Measurements from ENCODE around the gene ZBTB48.

The ZBTB48 gene

DNA sequence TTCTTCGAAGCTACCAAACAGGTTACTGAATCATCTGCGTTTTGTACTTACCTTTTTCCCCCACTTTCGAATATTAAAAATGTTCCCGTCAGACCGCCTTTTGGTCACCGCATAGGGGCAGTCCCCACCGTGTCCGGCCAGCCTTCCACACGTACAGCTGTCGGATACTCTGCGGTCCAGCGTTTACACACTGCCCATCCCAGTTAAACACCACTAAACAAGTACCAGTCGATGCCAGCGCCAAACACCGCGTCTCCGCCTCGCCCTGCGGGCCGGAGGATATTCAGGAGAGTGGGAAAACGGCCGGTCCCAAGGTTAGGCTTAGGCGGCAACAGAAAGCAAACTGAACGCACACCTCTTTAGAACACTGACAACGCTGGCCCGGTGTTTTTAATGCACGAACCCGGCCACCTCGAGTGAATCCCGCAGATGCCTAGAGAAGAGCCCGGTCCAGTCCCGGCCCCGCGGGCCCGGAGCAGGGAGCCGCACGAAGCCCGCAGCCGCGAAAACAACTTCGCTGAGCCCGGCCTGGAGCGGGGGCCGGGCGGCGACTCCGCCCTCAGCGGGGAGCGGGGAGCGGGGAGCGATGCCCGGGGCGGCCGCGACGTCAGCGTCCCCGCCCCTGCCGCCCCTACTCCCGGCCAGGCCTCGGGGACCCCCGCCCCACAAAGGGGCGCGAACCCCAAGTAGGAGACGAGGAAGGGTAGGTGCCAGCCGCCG, 33.0 kb downstream of the ZBTB48 start:
- H3K4me1 Mint-ChIP-seq: peaks cover 22% of the 10 kb centered on the region
- H3K27me3 Mint-ChIP-seq: no peaks in the 10 kb centered on the region
- peak; percentile 34 for ATAC-seq (replicated peaks; ENCODE audit: extremely low read depth, poor library complexity, severe bottlenecking)
- H3K4me3 Mint-ChIP-seq: peak overlapping the region; percentile 89
- DNase-seq (ENCODE audit: low spot score in 2 of 2): no peak
- no peaks in the 10 kb centered on the region for H3K9me3 Mint-ChIP-seq
- H3K36me3 Mint-ChIP-seq (ENCODE audit: insufficient read depth): peaks cover 6% of the 10 kb centered on the region
- peak overlapping the region; percentile 89 for H3K27ac Mint-ChIP-seq (ENCODE audit: low read depth)

DNA sequence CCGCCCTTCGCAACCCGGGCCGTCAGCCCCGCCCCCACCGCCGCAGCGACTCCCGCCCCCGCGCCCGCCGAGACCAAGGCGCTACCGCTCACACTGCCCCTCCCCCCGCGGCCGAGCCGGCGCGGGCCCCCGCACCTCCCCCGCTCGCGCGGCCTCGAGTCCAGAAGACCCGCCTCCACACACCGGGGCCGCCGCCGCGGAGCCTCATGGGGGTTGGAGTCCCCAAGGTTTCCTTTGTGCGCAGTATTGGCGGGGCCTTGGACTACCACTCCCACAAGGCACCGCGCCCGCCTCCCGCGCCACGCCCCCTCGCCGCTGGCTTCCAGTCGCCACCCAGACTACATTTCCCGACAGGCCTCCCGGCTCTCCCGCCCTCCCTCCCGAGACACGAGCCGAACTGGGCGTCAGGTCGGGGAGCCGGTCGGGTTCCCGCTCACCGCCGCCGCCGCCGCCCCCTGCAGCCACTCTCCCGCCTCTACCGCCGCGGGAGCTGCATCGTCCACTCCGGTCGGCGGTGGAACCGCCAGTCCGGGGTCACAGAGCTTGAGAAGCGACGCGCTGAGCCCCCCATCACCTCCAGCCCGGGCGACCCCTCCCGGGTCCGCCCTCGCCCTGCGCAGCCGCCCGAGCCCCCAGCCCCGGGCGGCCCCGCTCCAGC, 33.7 kb downstream of the ZBTB48 start, which contains the start of gene PHF13:
PHF13 (plus strand) TSS at position 371 of the 658 bp plus-strand sequence. CDS start 336 bp downstream, outside the sequence.
- DNase-seq (ENCODE audit: low spot score in 2 of 2) (peak; percentile 98 to 99), ATAC-seq (replicated peaks; ENCODE audit: extremely low read depth, poor library complexity, severe bottlenecking) (peak; percentile 98)
- Mint-ChIP-seq H3K27ac (ENCODE audit: low read depth) (peak within 1 kb of the TSS; percentile 89), H3K36me3 (ENCODE audit: insufficient read depth) (peaks cover 6% of the 10 kb centered on the region), H3K9me3 (no peaks in the 10 kb centered on the region), H3K4me1 (peaks cover 22% of the 10 kb centered on the region), H3K27me3 (no peaks in the 10 kb centered on the region), H3K4me3 (peak within 1 kb of the TSS; percentile 89)

DNA sequence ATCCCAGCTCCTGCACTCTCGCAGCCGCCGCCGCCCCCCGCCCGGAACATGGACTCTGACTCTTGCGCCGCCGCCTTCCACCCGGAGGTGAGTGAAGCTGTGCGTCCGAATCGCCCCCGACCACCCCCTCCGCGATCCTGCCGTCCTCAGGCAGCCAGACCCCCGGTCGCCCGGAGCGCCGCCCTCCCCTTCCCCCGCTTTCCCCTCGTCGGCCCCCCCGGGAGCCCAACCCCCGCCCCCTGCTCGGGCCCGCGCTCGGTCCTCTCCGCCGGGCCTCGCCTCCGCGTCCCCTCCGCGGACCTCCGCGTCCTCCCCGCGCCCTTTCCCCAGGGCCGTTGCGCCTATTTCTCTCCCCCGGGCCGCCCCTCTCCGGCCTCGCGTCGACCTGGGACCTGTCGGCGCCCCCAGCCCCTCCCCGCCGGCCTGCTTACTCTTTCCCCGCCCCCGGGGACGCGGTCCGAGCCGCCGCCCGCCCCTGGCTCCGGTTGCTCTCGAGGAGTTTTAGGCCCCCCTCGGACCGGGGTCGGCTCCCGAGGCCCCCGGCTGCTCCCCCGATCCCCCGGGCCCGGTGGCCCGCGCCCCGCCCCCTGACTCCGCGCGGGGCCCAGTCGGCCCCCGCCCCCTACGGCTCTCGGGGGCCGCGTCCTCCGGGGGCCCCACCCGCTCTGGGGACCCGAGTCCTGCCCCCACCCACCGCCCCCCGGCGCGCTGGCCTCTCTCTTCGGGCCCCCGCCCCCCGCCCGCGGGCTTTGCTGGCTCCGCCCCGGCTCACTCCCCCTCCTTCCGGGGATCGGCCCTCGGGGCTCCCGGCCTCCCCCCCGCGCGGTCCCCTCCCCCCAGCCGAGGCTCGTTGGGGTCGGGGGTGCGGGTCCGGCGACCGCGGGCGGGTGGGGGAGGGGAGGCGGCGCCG, 34.5 kb downstream of the ZBTB48 start:
- Mint-ChIP-seq H3K27ac (ENCODE audit: low read depth) (no peak overlapping the region), H3K9me3 (no peaks in the 10 kb centered on the region), H3K4me1 (peaks cover 22% of the 10 kb centered on the region), H3K27me3 (no peaks in the 10 kb centered on the region), H3K36me3 (ENCODE audit: insufficient read depth) (peaks cover 8% of the 10 kb centered on the region), H3K4me3 (peak overlapping the region; percentile 89)
- DNase-seq (ENCODE audit: low spot score in 2 of 2) (no peak), ATAC-seq (replicated peaks; ENCODE audit: extremely low read depth, poor library complexity, severe bottlenecking) (no peak)

DNA sequence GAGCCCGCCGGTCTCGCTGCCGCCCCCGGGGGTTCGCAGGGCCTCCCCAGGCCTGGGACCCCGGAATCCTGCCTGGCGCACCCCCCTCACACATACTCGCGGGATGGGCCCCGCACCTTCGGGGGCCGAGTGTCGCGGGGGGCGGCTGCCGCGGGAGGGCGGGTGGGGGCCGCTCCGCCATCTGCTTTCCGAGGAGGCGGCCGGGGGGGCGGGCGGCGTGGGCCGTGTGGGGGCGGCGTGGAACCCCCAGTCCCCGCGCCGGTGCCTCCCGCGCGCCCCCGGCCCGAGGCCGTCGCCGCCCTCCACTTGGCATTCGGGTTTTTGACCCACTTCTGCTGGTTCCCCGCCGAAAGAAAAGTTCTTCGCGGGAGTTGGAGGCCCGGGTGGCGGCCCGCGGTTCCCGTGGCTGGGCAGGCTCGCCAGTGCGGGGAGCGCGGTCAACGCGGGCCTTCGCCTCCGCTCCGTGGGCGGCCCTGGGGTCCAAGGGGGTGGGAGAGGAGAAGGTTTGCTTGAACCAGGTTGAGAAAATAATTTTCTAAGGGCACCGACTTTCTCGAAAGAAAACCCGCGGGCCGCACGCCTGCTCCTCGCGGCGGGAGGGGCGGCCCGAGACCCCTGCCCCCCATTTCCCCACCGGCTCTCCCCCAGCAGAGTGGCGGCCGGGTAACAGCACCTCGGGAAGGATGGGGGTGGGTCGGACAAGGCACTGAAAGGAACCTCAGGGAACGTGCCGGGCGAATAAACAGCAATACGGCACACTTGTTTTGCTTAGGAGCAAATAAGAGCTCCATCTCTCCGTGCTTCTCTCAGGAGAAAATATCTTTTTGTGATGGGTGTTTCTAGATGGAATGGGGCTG, 35.4 kb downstream of the ZBTB48 start:
- Mint-ChIP-seq H3K9me3 (no peaks in the 10 kb centered on the region), H3K4me1 (peaks cover 22% of the 10 kb centered on the region), H3K27ac (ENCODE audit: low read depth) (no peak overlapping the region), H3K27me3 (no peaks in the 10 kb centered on the region), H3K36me3 (ENCODE audit: insufficient read depth) (peaks cover 10% of the 10 kb centered on the region), H3K4me3 (peak overlapping the region; percentile 66)
- DNase-seq (ENCODE audit: low spot score in 2 of 2) (no peak), ATAC-seq (replicated peaks; ENCODE audit: extremely low read depth, poor library complexity, severe bottlenecking) (no peak)

DNA sequence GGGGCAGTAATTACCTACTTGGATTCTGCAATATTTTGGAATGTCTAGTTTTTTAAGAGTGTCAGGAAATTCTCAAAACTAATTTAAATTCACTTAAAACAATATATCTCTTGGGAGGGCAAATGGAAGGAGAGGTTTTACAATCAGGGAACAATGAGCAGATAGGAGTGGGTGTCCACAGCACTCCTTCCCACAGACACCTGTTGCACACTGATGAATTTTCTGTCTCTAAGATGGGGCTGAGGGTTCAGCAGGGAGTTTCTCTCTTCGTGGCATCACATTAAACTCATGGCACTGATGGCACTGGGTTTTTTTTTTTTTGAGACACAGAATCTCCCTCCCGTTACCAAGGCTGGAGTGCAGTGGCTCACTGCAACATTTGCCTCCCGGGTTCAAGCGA, 39.3 kb downstream of the ZBTB48 start:
- Mint-ChIP-seq H3K36me3 (ENCODE audit: insufficient read depth) (peaks cover 17% of the 10 kb centered on the region), H3K4me1 (peaks cover 11% of the 10 kb centered on the region), H3K4me3 (no peak overlapping the region), H3K27ac (ENCODE audit: low read depth) (no peak overlapping the region), H3K27me3 (no peaks in the 10 kb centered on the region), H3K9me3 (no peaks in the 10 kb centered on the region)
- ATAC-seq (replicated peaks; ENCODE audit: extremely low read depth, poor library complexity, severe bottlenecking): no peak
- no peak for DNase-seq (ENCODE audit: low spot score in 2 of 2)

DNA sequence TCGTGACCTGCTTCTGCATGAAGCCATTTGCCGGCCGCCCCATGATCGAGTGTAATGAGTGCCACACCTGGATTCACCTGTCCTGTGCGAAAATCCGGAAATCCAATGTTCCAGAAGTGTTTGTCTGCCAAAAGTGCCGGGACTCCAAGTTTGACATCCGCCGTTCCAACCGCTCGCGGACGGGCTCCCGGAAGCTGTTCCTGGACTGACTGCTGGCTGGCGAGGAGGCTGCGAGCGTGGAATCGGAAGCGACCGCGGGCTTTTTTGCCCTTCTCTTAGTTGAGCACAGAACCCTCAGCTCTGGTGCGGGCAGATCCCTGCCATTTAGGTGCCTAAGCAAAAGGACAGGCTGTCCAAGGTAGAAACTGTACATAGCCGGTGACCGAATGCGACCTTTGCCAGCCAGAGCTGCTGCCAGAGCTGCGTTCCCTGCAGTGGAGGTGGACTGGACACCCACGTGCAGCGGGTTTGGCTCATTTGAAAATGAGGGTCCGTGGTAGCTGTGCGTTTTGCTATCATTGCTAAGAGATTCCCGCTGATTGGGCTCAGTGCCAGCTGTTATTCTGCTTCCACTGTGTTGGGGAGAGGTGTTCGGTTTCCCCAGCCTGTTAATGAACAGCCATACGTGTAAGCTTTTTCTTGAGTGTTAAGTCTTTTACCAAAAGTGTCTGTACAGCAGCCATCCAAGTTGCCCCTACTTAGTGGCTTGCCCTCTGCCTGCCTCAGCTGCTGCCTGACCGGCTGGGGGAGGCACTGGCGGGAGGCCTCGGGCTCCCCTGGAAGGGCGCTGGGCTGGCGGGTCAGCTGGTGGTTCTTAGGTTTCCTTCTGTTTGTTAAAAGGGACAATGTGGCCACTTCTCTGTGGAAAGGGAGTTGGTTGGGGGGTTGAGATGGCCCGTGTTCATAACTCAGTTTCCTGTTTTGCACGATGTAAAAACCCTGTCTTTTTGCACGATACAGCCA, 41.9 kb downstream of the ZBTB48 start:
- no peaks in the 10 kb centered on the region for H3K9me3 Mint-ChIP-seq
- peaks cover 14% of the 10 kb centered on the region for H3K36me3 Mint-ChIP-seq (ENCODE audit: insufficient read depth)
- DNase-seq (ENCODE audit: low spot score in 2 of 2): no peak
- ATAC-seq (replicated peaks; ENCODE audit: extremely low read depth, poor library complexity, severe bottlenecking): no peak
- no peak overlapping the region for H3K4me3 Mint-ChIP-seq
- peaks cover 9% of the 10 kb centered on the region for H3K4me1 Mint-ChIP-seq
- H3K27me3 Mint-ChIP-seq: no peaks in the 10 kb centered on the region
- H3K27ac Mint-ChIP-seq (ENCODE audit: low read depth): no peak overlapping the region

DNA sequence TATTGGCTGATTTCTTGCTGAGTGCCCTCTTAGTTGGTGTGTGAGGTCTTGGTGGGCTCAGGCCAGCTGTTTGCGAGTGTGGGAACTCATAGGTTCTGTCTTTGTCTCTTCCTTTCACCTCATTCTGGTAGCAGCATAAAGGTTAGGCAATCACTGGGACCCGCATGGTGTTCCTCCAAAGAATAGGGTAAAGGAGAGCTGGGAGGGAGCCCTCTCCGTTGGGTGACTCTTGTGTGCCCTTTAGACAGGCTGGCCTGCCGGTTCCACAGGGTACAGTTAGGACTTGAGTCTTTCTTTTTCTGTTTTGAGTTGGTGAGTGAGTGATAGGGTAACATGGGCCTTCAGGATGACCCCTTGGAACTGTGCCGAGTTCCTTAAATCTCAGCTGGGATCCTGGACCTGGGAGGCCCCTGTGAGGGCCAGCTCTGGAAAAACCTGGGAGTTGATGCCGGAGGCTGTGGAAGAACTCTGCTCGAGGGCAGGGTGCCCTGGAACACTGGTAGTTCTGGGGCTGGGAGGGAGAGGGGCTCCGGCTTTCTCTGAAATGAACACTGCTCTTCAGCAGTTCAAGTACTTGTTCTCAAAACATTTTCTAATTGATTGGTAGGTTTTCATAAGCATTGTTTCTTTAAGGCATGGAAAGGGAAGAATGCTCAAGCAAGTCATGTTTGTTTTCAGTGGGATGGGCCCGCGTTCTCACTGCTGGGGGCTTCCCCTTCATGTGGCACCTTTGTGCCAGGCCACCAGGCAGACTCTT, 42.8 kb downstream of the ZBTB48 start:
- no peak overlapping the region for H3K4me3 Mint-ChIP-seq

DNA sequence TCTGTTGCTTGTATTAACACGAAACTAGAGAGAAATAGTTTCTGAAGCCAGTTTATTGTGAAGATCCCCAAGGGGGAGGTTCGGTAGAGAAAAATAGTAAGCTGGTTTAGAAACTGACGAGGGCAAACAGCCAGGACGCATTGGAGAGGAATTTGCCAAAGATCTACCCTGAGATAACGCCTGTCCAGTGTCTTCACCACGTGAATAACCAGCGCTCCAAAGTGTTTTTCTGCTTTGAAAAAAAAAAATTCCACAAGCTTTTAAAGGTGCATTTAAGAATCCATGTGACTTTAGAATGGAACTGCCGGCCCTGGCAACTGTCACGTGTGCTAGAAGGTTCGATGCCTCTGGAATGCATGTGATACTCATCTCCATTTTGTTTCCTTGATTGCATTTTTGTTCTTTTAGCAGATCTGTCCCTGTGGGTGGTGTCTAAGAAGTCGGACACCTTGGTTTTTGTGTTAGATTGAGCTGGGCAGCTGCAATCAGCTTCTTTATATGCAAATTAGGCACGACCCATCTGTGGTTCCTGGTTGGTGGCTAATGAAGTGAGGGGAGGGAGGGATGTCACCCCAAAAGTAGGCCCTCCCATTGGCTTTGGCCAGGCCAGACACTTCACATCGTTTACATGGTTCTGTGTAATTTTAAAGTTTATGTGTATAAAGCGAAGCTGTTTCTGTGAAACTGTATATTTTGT, 43.6 kb downstream of the ZBTB48 start:
- H3K4me1 Mint-ChIP-seq: peaks cover 23% of the 10 kb centered on the region
- H3K27ac Mint-ChIP-seq (ENCODE audit: low read depth): no peak overlapping the region
- peak overlapping the region; percentile 42 for H3K4me3 Mint-ChIP-seq
- H3K9me3 Mint-ChIP-seq: no peaks in the 10 kb centered on the region
- H3K27me3 Mint-ChIP-seq: no peaks in the 10 kb centered on the region
- ATAC-seq (replicated peaks; ENCODE audit: extremely low read depth, poor library complexity, severe bottlenecking) (no peak), DNase-seq (ENCODE audit: low spot score in 2 of 2) (no peak)
- peaks cover 17% of the 10 kb centered on the region for H3K36me3 Mint-ChIP-seq (ENCODE audit: insufficient read depth)

More for the DNA sequence above, 42.8 kb downstream of the ZBTB48 start:
- Mint-ChIP-seq H3K36me3 (ENCODE audit: insufficient read depth) (peaks cover 15% of the 10 kb centered on the region), H3K4me1 (peaks cover 16% of the 10 kb centered on the region), H3K9me3 (no peaks in the 10 kb centered on the region), H3K27ac (ENCODE audit: low read depth) (no peak overlapping the region), H3K27me3 (no peaks in the 10 kb centered on the region)
- ATAC-seq (replicated peaks; ENCODE audit: extremely low read depth, poor library complexity, severe bottlenecking) (no peak), DNase-seq (ENCODE audit: low spot score in 2 of 2) (no peak)

DNA sequence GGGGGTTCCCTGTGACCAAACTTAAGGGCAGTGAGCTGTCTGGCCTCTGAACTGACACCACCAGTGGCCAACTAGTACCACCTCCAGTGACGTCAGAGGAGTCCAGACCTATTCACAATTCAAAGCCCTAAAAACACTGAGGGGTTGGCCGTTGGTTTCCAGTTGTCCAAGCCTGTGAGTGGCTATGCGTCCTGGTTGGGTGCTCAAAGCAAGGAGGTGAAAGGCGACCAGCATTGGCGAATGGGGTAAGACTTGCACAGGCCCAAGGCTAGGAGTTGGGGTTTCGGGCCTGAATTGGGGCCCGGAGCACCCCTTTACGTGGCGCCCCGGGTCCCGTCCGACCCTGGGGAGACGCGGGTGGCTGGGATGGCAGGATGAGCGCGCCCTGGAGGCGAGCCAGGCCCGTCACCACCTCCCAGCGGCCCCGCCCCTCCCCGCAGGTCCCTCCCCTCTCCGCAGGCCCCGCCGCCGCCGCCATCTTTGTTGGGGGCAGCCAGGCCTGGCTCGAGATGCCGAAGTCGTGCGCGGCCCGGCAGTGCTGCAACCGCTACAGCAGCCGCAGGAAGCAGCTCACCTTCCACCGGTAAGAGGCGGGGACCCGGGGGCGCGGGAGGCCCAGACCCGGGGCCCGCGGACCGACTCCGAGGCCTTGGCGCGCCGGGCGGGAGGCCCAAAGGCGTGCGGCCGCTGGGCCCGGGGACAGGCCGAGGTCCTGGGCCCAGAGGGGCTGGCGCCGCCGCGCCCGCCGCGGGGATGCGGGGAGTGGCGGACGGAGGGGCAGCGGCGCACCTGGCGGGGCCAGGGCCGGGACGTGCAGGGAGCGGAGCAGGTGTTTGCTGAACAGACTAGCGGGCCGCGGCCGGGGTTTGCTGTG, 45.2 kb downstream of the ZBTB48 start, which contains the start of gene THAP3:
THAP3 (plus strand) TSS at position 159 of the 874 bp plus-strand sequence; CDS start at position 510, 351 bp downstream.
- ATAC-seq (replicated peaks; ENCODE audit: extremely low read depth, poor library complexity, severe bottlenecking) (peak; percentile 97), DNase-seq (ENCODE audit: low spot score in 2 of 2) (peak; percentile 75 to 76)
- Mint-ChIP-seq H3K9me3 (no peaks in the 10 kb centered on the region), H3K27ac (ENCODE audit: low read depth) (peak within 1 kb of the TSS; percentile 81), H3K4me3 (peak within 1 kb of the TSS; percentile 87), H3K36me3 (ENCODE audit: insufficient read depth) (peaks cover 22% of the 10 kb centered on the region), H3K27me3 (no peaks in the 10 kb centered on the region), H3K4me1 (peaks cover 30% of the 10 kb centered on the region)
